GM18873 (cell line): Measurements from ENCODE around the gene TMEM127.
"Not testable (repeated sequence)": the region's sequence is repeated elsewhere in the genome, so short reads cannot be mapped to it uniquely, and the experiment has no call there.

ENCODE experiments used
- ATAC-seq: cut with Tn5 transposase; IDR thresholded peaks from one replicate; pipeline ENCODE4 v1.9.1; 2021; ENCODE audit warnings: mild to moderate bottlenecking, moderate library complexity, moderate number of reproducible peaks; ENCODE audit not compliant: unreplicated experiment, low FRiP score

Gene TMEM127

GRCh38 chr2:96243843-96244242 is 22.0 kb downstream of the TMEM127 start:
- no peak for ATAC-seq

- ATAC-seq = peak; percentile 74
These were observed 23.7 kb downstream of the TMEM127 start for GRCh38 chr2:96241900-96242611.

GRCh38 chr2:96241227-96241626 is 24.6 kb downstream of the TMEM127 start:
- ATAC-seq = no peak

GRCh38 chr2:96240341-96241038 is 25.3 kb downstream of the TMEM127 start:
- ATAC-seq = no peak

GRCh38 chr2:96239745-96240264 is 26.0 kb downstream of the TMEM127 start:
- no peak for ATAC-seq

GRCh38 chr2:96239091-96239490 is 26.7 kb downstream of the TMEM127 start:
- no peak for ATAC-seq

GRCh38 chr2:96238266-96238665 is 27.5 kb downstream of the TMEM127 start:
- ATAC-seq = no peak

GRCh38 chr2:96236882-96237281 is 28.9 kb downstream of the TMEM127 start:
- ATAC-seq = no peak

GRCh38 chr2:96233880-96234316 is 31.9 kb downstream of the TMEM127 start:
- ATAC-seq = peak; percentile 81

GRCh38 chr2:96233436-96233835 is 32.4 kb downstream of the TMEM127 start:
- ATAC-seq = no peak

GRCh38 chr2:96231316-96231715 is 34.5 kb downstream of the TMEM127 start:
- ATAC-seq = no peak

- ATAC-seq = peak; percentile 58
These were observed 40.7 kb downstream of the TMEM127 start for GRCh38 chr2:96225016-96225533.

GRCh38 chr2:96221106-96221505 is 44.7 kb downstream of the TMEM127 start:
- not testable (repeated sequence) for ATAC-seq

- not testable (repeated sequence) for ATAC-seq
These were observed 45.8 kb downstream of the TMEM127 start for GRCh38 chr2:96219959-96220358.

- ATAC-seq = no peak
These were observed 47.2 kb downstream of the TMEM127 start for GRCh38 chr2:96218508-96219131.

- ATAC-seq = no peak
These were observed 51.2 kb downstream of the TMEM127 start for GRCh38 chr2:96214554-96214953.

GRCh38 chr2:96213379-96213778 is 52.4 kb downstream of the TMEM127 start:
- no peak for ATAC-seq

GRCh38 chr2:96212339-96212738 is 53.5 kb downstream of the TMEM127 start:
- ATAC-seq = no peak

- ATAC-seq = no peak
These were observed 56.1 kb downstream of the TMEM127 start for GRCh38 chr2:96209729-96210085.

- no peak for ATAC-seq
These were observed 56.6 kb downstream of the TMEM127 start for GRCh38 chr2:96209011-96209728.
